Kidney epithelial cell (primary cell): ENCODE measurements around the gene TMEM253. TPM values are rescaled to one million over a fixed set of nuclear protein-coding genes. Genes with fewer than 3 reads are reported as not detected.

Experiments
- DNase-seq: peaks from one replicate; pipeline ENCODE4 v3.0.0-alpha.2; 2010; ENCODE audit warnings: low read depth
- H3K27me3 ChIP-seq: 2 replicates; pipeline ENCODE4 v1.6.0; 2011; ENCODE audit warnings: low read length; ENCODE audit not compliant: control insufficient read depth, insufficient read depth
- H3K36me3 ChIP-seq: 2 replicates; pipeline ENCODE4 v1.5.1; 2011; ENCODE audit warnings: low read length; ENCODE audit not compliant: control insufficient read depth, insufficient read depth
- H3K4me3 ChIP-seq: 2 replicates; pipeline ENCODE4 v1.5.1; 2011; ENCODE audit warnings: low read depth, mild to moderate bottlenecking, control low read depth, low read length
- CTCF ChIP-seq: IDR thresholded peaks from 2 replicates; pipeline ENCODE4 v1.5.1; 2011; ENCODE audit warnings: mild to moderate bottlenecking, moderate library complexity, low read length, control low read depth, inconsistent platforms; ENCODE audit not compliant: insufficient read depth, poor library complexity, severe bottlenecking
- total RNA-seq: library from RNA; depleted of rRNA; stranded (reverse); fragments of >200 nt; gene quantifications from 2 replicates; pipeline ENCODE4 v1.2.3, GENCODE V29; 2015

Gene TMEM253
- total RNA-seq, 1 donor from 2014 or later: not detected

DNA sequence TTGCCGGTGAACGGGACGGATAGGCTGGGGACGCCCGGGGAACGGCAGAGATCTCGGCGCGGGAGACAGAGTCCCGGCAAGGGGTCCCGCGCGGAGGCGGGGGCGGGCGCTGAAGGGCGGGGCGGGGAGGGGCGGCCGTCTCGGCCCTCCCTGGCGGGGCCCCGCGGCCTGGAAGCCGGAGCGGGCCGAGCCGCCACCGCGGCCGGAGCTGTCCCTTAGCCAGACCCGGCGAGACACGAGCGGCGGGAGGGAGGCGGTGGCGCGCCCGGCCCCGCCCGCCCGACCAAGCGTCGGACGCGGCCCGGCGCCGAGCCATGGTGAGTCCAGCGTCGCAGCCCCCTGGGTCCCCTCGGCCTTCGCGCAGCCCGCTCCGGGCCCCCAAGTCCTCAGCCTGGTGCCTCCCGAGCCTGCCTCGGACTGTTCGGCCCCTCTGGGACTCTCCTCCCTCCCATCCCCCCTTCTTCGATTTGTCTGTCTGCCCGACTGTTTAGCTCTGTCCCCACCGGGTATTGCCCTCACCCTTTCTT is 30.7 kb upstream of the TMEM253 start, which contains the start of gene ARHGEF40:
Gene ARHGEF40 (plus strand): TSS at position 222 of the 527 bp plus-strand sequence. CDS start 93 bp downstream, at position 315.
- Histone ChIP-seq H3K27me3 (no peaks in the 10 kb centered on the region), H3K4me3 (peak within 1 kb of the TSS; percentile 81), H3K36me3 (peaks cover 4% of the 10 kb centered on the region)
- TF ChIP-seq CTCF: no peak
- no peak for DNase-seq

DNA sequence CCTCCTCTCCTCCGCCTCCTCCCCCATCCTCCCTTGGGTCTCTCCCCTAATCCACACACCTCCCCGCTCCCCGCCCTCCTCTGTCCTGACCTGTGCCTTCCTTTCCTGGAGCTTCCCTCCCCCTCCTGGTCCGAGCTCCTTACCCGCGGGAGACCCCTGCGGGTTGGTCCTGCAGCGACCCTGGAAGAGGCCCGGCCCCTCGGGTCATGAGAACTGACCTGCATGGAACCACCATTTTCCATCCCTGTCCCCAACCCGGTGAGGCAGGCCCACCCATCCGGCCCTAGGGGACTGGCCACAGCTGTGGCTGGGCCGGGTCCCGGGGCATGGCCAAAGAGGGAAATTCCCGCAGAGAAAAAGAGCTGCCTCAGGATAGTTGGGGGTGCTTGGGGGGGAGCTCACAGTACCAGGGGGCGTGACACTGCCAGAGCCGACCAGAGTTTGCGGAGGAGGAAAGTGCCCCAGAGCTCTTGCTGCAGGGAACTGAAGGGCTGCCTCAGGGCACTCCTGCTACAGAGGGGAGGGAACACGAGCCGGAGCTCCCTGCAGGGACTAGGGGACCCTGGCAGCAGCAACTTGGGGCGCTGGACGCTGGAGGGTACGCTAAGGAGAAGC is 30.1 kb upstream of the TMEM253 start:
- TF ChIP-seq CTCF: no peak
- no peaks in the 10 kb centered on the region for H3K27me3 ChIP-seq
- no peak for DNase-seq
- H3K36me3 ChIP-seq: peaks cover 5% of the 10 kb centered on the region
- H3K4me3 ChIP-seq: peak overlapping the region; percentile 81

DNA sequence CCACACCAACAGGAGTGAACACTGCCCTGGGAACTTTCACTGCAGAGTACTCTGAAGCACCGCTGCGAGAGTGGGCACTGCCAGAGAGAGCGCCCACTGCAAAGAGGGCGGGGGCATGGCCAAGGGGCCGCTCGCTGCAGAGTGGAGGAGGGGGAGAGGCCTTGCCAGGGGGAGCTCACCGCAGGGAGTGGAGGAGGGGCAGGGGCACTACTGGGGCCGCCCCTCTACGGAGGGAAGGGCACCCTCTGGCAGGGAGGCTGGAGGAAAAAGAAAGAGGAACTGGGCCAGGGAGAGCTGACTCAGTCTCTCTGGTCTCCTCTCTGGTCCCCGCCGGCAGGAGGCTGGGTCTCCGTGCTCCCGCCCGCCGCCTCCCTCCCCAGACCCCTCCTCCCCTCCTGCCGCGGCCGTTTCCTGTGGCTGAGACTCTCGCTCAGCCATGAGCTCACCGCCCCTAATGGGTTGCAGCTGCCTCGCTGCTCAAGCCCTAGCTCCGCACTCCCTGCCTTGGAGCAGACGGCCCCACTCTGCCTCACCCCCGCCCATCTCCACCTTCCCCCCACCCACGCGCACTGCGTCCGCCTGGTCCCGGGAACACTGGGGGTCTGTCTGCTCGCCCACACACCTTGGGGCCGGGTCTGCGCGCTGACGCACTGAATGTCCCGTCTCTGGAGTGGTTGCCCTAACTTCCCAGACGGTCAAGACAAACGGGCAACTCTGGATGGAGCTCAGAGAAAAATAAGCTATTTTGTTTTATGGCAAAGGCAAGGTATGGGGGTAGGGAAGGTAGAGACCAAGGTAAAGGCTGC is 29.4 kb upstream of the TMEM253 start:
- Histone ChIP-seq H3K4me3 (peak overlapping the region; percentile 81), H3K27me3 (no peaks in the 10 kb centered on the region), H3K36me3 (peaks cover 8% of the 10 kb centered on the region)
- no peak for TF ChIP-seq CTCF
- no peak for DNase-seq

DNA sequence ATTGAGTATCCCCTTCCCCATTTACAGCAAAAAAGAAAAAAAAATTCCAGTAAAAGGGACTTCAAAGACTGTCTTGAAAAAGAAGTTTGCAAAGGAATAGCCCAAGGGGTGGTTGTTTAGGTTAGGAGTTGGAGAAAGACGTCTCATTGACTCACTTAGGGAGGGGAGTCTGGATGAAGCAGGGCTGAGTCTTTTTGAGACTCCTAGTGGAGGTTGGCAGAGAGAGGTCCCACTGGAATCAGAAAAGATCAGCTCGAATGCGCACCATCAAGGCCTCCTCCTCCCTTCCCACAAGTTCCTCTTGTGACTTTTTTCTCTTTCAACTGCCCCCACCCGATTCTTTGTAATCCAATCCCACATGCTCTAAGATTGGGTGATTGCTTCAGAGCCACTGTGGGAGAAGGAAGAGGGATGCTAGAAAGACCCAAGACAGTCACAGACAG is 28.8 kb upstream of the TMEM253 start:
- H3K4me3 ChIP-seq: peak overlapping the region; percentile 81
- H3K27me3 ChIP-seq: no peaks in the 10 kb centered on the region
- TF ChIP-seq CTCF: no peak
- H3K36me3 ChIP-seq: peaks cover 8% of the 10 kb centered on the region
- DNase-seq: no peak

DNA sequence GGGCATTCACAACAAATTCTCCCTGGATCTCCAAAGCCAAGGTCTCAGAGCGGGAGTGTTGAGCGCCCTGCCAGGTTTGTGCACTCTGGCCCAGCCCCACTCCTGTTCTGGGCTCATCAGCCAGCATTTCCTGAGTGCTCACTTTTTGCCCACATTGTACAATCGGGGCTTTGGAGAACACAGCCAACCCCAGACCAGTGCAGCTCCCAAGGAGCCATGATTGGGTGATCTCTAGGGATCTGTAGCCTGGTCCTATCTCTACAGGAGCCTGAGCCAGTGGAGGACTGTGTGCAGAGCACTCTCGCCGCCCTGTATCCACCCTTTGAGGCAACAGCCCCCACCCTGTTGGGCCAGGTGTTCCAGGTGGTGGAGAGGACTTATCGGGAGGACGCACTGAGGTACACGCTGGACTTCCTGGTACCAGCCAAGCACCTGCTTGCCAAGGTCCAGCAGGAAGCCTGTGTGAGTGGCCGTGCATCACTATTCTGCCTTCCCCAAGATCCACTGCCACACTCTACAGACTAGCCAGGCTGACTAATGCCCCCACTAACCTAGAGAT is 28.0 kb upstream of the TMEM253 start:
- H3K4me3 ChIP-seq: no peak overlapping the region
- no peak for TF ChIP-seq CTCF
- H3K27me3 ChIP-seq: no peaks in the 10 kb centered on the region
- no peak for DNase-seq
- peaks cover 9% of the 10 kb centered on the region for H3K36me3 ChIP-seq
